HG03457 (cell line): ENCODE measurements around the gene BRD7.

ENCODE experiments used
- ATAC-seq: cut with Tn5 transposase; IDR thresholded peaks from one replicate; pipeline ENCODE4 v1.9.1; 2021; ENCODE audit warnings: moderate number of reproducible peaks; ENCODE audit not compliant: unreplicated experiment

BRD7 gene

GRCh38 chr16:50368410-50369132 lies at the start of gene BRD7:
TSS of gene BRD7 (minus strand) at chr16:50368988. CDS start at chr16:50368774, 214 bp downstream.
- peak; percentile 55 for ATAC-seq

- no peak for ATAC-seq
Measured at GRCh38 chr16:50416388-50416787, 47.6 kb upstream of the BRD7 start.

- no peak for ATAC-seq
Measured at GRCh38 chr16:50414152-50414551, 45.4 kb upstream of the BRD7 start.

- no peak for ATAC-seq
Measured at GRCh38 chr16:50411034-50411433, 42.2 kb upstream of the BRD7 start.

- no peak for ATAC-seq
Measured at GRCh38 chr16:50408001-50408561, 39.3 kb upstream of the BRD7 start.

GRCh38 chr16:50407351-50407750 lies 38.6 kb upstream of the BRD7 start:
- ATAC-seq = no peak

- ATAC-seq = no peak
Measured at GRCh38 chr16:50403491-50403890, 34.7 kb upstream of the BRD7 start.

GRCh38 chr16:50402298-50402895 lies 33.6 kb upstream of the BRD7 start:
- ATAC-seq = no peak

GRCh38 chr16:50401355-50401754 lies 32.6 kb upstream of the BRD7 start:
- no peak for ATAC-seq

- no peak for ATAC-seq
Measured at GRCh38 chr16:50400967-50401348, 32.2 kb upstream of the BRD7 start.

- no peak for ATAC-seq
Measured at GRCh38 chr16:50400312-50400966, 31.7 kb upstream of the BRD7 start.

GRCh38 chr16:50399411-50399810 lies 30.6 kb upstream of the BRD7 start:
- ATAC-seq = no peak

- no peak for ATAC-seq
Measured at GRCh38 chr16:50398336-50398735, 29.5 kb upstream of the BRD7 start.

GRCh38 chr16:50396761-50397535 lies 28.2 kb upstream of the BRD7 start:
- ATAC-seq = no peak

GRCh38 chr16:50395763-50396710 lies 27.2 kb upstream of the BRD7 start:
- ATAC-seq = no peak

- ATAC-seq = no peak
Measured at GRCh38 chr16:50393858-50394802, 25.3 kb upstream of the BRD7 start.

- ATAC-seq = no peak
Measured at GRCh38 chr16:50393416-50393815, 24.6 kb upstream of the BRD7 start.

- ATAC-seq = no peak
Measured at GRCh38 chr16:50390914-50391716, 22.3 kb upstream of the BRD7 start.
